C4-2B (cell line): ENCODE data around the gene RRAGC.

Experiments
- CTCF ChIP-seq: fragments of 450-650 bp; conservative IDR thresholded peaks from 2 replicates; pipeline ENCODE4 v1.5.1; 2017; ENCODE audit warnings: mild to moderate bottlenecking
- ZFX ChIP-seq: fragments of 450-650 bp; IDR thresholded peaks from 2 replicates; pipeline ENCODE4 v1.6.1; 2017

- no peak for TF ChIP-seq CTCF
- TF ChIP-seq ZFX = no peak
Measured at GRCh38 chr1:38806090-38806489, 53.5 kb downstream of the RRAGC start.
